IPS DF 6.9 (cell line): ENCODE results near the gene NDUFV3.
"Not testable (repeated sequence)": the region's sequence is repeated elsewhere in the genome, so short reads cannot be mapped to it uniquely, and the experiment has no call there.

Experiments
- DNase-seq: peaks from one replicate; pipeline ENCODE4 v3.0.0-alpha.2; 2013; ENCODE audit warnings: low read depth, low spot score
- H3K27ac ChIP-seq: one replicate; pipeline ENCODE4 v1.5.1; 2013; ENCODE audit warnings: low read length, control low read depth
- H3K27me3 ChIP-seq: 2 replicates; pipeline ENCODE4 v1.6.1; 2013; ENCODE audit warnings: mild to moderate bottlenecking, low read length; ENCODE audit not compliant: control insufficient read depth, insufficient read depth
- H3K36me3 ChIP-seq: 2 replicates; pipeline ENCODE4 v1.6.1; 2013; ENCODE audit warnings: low read length; ENCODE audit not compliant: control insufficient read depth, insufficient read depth
- H3K4me1 ChIP-seq: 2 replicates; pipeline ENCODE4 v1.6.1; 2013; ENCODE audit warnings: low read length; ENCODE audit not compliant: control insufficient read depth, insufficient read depth
- H3K4me3 ChIP-seq: 2 replicates; pipeline ENCODE4 v1.5.1; 2013; ENCODE audit warnings: mild to moderate bottlenecking, low read length
- H3K9me3 ChIP-seq: 2 replicates; pipeline ENCODE4 v1.6.1; 2013; ENCODE audit warnings: low read length, inconsistent platforms; ENCODE audit not compliant: control insufficient read depth, insufficient read depth
- WGBS: extraction: QIAGEN DNeasy Blood & Tissue Kit; methylation state at CpG from one replicate; pipeline ENCODE4 v1.1.7; 2013; ENCODE audit warnings: mixed read lengths, missing lambda C conversion rate; ENCODE audit not compliant: insufficient read length, insufficient coverage; 5-methylcytosine and 5-hydroxymethylcytosine counted together

NDUFV3 gene

DNA sequence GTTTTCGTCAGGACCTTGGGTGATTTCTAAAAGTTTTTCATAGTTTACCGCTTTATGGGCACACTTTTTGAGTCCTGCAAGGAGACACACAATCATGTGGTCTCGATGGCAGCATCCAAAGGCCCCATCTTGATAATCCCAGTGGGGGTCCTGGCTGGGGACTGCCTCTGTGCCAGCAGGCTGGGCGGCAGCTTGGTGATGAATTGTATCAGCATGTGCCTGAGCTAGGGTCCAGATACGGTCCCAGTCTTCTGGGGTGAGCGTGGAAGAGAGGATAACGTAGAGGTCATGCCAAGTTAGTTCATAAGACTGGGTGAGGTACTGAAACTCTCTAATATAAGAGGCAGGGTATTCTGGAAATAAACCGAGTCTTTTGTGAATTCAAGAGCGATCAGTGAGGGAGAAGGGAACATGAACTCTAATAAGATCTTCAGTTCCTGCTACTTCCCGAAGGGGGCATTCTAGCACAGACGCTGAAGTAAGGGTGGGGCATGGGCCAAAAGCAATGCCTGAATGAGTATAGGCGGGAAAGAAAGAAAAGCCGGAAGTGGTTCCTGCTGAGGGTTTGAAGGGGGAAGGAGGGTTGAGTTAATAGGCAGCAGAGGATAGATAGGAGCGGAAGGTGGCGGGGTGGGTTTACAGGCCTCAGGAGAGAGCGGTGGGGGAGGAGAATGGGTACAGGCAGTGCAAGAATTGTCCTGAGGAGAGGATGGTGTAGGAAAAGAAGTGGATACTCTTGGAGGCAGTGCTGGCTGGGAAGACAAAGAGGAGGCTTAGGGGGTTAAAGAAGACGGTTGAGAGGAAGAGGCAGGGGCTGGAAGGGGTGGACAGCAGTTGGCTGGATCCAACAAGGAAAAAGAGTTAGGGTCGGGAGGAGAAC, 30.7 kb downstream of the NDUFV3 start:
- no peak overlapping the region for H3K4me3 ChIP-seq
- peak; percentile 95 for DNase-seq
- H3K36me3 ChIP-seq = no peaks in the 10 kb centered on the region
- H3K4me1 ChIP-seq = peaks cover 1% of the 10 kb centered on the region; the same call in 1 of the 2 replicates
- H3K27me3 ChIP-seq = no peaks in the 10 kb centered on the region
- H3K27ac ChIP-seq = peak overlapping the region; percentile 44
- WGBS = no CpG with 5 or more reads among the region's 18 CpGs
- no peaks in the 10 kb centered on the region for H3K9me3 ChIP-seq

DNA sequence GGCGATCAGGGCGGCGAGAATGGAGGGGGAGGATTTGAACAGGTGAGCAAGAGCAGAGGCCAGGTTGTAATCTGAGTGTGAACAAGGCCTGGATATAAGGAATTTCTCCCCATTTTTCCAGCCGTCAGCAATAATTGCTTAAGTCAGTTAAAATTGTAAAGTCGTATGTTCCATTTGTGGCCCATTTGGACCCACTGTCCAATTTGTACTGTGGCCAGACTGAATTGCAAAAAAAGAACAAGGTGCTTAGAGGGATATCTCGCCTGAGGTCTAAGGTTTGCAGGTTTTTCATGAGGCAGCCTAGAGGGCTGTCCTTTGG, 31.3 kb downstream of the NDUFV3 start:
- Histone ChIP-seq H3K4me3 (no peak overlapping the region), H3K36me3 (no peaks in the 10 kb centered on the region), H3K4me1 (peaks cover 1% of the 10 kb centered on the region; the same call in 1 of the 2 replicates), H3K27me3 (no peaks in the 10 kb centered on the region), H3K9me3 (no peaks in the 10 kb centered on the region), H3K27ac (peak overlapping the region; percentile 44)
- WGBS = no CpG with 5 or more reads among the region's 6 CpGs
- no peak for DNase-seq

DNA sequence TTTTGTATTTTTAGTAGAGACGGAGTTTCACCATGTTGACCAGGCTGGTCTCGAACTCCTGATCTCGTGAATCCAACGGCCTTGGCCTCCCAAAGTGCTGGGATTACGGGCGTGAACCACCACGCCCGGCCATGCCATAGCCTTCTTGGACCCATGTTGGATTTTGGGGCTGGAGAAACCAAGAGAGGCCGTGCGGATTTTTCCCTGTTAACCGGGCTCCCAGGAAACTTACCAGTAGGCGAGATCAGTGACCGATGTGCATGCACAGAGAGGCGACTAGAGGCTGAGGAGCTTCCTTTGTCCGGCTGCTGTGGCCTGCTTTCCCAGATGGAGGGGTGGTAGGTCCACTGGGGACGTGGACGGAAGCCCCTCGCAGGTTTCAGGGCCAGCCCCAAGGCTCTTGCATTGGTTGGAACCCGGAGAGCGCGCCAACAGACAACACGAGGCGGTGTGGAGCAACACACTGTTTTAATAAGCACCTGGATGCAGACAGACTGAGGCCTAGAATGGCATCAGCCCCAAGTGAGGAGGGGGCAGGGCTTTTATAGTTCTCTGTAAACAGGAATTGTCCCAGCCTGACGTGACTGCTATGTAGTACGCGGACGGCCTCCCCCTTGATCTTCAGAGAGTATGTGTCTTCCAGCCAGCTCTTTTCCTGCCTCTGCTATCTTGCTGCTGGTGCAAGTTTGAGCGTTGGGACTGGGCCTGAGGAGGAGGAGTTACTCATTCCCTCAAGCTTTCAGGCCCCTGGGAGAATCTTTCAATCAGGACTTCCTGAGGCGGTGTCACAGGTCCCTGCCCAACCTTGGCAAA, 32.2 kb downstream of the NDUFV3 start, which contains the start of gene ERVH48-1:
Gene ERVH48-1, minus strand, starts transcription at position 517 of the 813 bp plus-strand sequence. CDS start 6,624 bp downstream, outside the sequence.
- DNase-seq = no peak
- no peak within 1 kb of the TSS for H3K4me3 ChIP-seq
- peaks cover 1% of the 10 kb centered on the region; the same call in 1 of the 2 replicates for H3K4me1 ChIP-seq
- no peaks in the 10 kb centered on the region for H3K9me3 ChIP-seq
- no CpG with 5 or more reads among the region's 29 CpGs for WGBS
- no peaks in the 10 kb centered on the region for H3K36me3 ChIP-seq
- no peaks in the 10 kb centered on the region for H3K27me3 ChIP-seq
- H3K27ac ChIP-seq = peak within 1 kb of the TSS; percentile 44

- not testable (repeated sequence) for H3K4me3 ChIP-seq, DNase-seq, H3K4me1 ChIP-seq, H3K36me3 ChIP-seq, H3K9me3 ChIP-seq, H3K27me3 ChIP-seq, H3K27ac ChIP-seq
- no CpG with 5 or more reads among the region's 23 CpGs for WGBS
Measured at GRCh38 chr21:42927474-42928200, 34.5 kb downstream of the NDUFV3 start.

DNA sequence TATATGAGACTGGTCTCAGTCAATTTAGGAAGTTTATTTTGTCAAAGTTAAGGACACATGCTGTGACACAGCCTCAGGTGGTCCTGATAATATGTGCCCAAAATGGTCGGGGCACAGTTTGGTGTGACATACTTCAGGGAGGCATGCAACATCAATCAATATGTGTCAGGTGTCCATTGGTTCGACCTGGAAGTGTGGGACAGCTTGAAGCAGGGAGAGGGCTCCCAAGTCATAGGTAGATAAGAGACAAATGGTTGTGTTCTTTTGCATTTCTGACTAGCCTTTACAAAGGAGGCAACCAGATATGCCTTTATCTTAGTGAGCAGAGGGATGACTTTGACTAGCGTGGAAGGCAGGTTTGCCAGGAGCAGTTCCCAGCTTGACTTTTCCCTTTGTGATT, 36.9 kb downstream of the NDUFV3 start:
- Histone ChIP-seq H3K27me3 (no peaks in the 10 kb centered on the region), H3K36me3 (no peaks in the 10 kb centered on the region), H3K4me3 (no peak overlapping the region), H3K9me3 (no peaks in the 10 kb centered on the region), H3K4me1 (peaks cover 1% of the 10 kb centered on the region; the same call in 1 of the 2 replicates), H3K27ac (no peak overlapping the region)
- WGBS = no CpG with 5 or more reads among the region's 3 CpGs
- no peak for DNase-seq

DNA sequence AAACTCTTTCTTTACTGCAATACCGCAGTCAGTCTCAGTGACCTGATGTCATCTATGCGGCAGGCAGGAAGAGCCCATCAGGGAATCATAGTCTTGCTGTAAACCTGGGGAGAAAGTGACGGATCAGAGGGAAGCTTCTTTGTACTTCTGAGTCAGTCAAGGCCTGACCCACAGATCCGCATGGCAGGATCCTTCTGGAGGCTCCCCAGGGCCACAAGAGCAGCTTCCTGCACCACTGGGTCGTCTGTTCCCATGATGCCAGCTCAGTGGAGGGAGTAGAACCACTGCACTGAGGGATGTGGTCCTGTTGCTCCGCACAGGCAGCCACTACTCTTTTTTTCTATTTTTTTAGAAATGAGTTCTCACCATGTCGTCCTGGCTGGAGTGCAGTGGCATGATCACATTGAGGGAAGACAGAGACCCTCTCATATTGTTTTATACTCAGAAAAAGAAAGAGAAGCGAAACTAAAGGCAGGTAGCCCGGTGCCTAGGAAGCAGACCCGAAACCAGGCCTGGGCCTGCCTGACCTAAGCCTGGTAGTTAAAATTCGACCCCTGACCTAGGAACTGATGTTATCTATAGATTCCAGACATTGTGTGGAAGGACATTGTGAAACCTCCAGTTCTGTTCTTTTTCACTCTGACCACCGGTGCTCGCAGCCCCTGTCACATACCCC, 38.6 kb downstream of the NDUFV3 start:
- no peaks in the 10 kb centered on the region for H3K9me3 ChIP-seq
- H3K27ac ChIP-seq = no peak overlapping the region
- no peaks in the 10 kb centered on the region for H3K27me3 ChIP-seq
- H3K4me1 ChIP-seq = peaks cover 3% of the 10 kb centered on the region
- no peak for DNase-seq
- H3K36me3 ChIP-seq = no peaks in the 10 kb centered on the region
- H3K4me3 ChIP-seq = no peak overlapping the region
- WGBS = no CpG with 5 or more reads among the region's 13 CpGs

- H3K27ac ChIP-seq, H3K4me3 ChIP-seq: not testable (repeated sequence)
- WGBS = no CpG with 5 or more reads among the region's 16 CpGs
Measured at GRCh38 chr21:42932378-42933136, 39.4 kb downstream of the NDUFV3 start.

GRCh38 chr21:42933137-42933970, 40.2 kb downstream of the NDUFV3 start:
- WGBS = no CpG with 5 or more reads among the region's 9 CpGs
- H3K27ac ChIP-seq, H3K9me3 ChIP-seq, H3K4me1 ChIP-seq, H3K27me3 ChIP-seq, DNase-seq, H3K4me3 ChIP-seq, H3K36me3 ChIP-seq: not testable (repeated sequence)

More at GRCh38 chr21:42932378-42933136, 39.4 kb downstream of the NDUFV3 start:
- not testable (repeated sequence) for H3K4me1 ChIP-seq, H3K27me3 ChIP-seq, H3K9me3 ChIP-seq, H3K36me3 ChIP-seq, DNase-seq

DNA sequence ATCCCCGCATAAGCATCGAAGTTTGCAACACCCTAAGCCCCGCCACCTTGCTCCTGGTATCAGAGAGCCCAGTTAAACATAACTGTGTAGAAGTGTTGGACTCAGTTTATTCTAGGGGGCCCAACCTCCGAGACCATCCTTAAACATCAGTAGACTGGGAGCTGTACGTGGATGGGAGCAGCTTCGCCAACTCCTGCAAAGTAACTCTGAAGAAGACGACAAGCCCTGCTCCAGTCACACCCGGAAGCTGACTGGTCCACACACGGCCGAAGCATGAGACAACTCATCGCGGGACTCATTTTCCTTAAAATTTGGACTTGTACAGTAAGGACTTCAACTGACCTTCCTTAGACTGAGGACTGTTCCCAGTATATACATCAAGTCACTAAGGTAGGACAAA, 40.9 kb downstream of the NDUFV3 start:
- WGBS = no CpG with 5 or more reads among the region's 12 CpGs
- H3K36me3 ChIP-seq, H3K27me3 ChIP-seq, DNase-seq, H3K4me3 ChIP-seq, H3K9me3 ChIP-seq, H3K27ac ChIP-seq, H3K4me1 ChIP-seq: not testable (repeated sequence)
